CD14-positive monocyte (primary cell): Measurements from ENCODE around the gene CACUL1. TPM values are rescaled to one million over a fixed set of nuclear protein-coding genes. Genes with fewer than 3 reads are reported as not detected.

Experiments
- DNase-seq, 3 donors: peaks; one replicate each; pipeline ENCODE4 v3.0.0-alpha.2; 2011 to 2022
- H2AFZ ChIP-seq: 2 replicates; pipeline ENCODE4 v1.6.0; 2012; ENCODE audit warnings: mild to moderate bottlenecking, low read depth, low read length, inconsistent platforms; ENCODE audit not compliant: insufficient read depth, poor library complexity, severe bottlenecking
- H3K27ac ChIP-seq, 2 donors: 1 replicate in 1 of 2; 2 replicates in 1 of 2; pipeline ENCODE4 v1.5.1; 2012 to 2013; ENCODE audit warnings: low read length in 2 of 2, control low read depth in 1 of 2, inconsistent platforms in 1 of 2, low read depth in 1 of 2, mild to moderate bottlenecking in 1 of 2
- H3K27me3 ChIP-seq, 2 donors: one replicate each; pipeline versions ENCODE4 v1.6.0 to v1.6.1; 2011 to 2013; ENCODE audit warnings: low read length in 2 of 2; ENCODE audit not compliant: control insufficient read depth in 2 of 2, insufficient read depth in 2 of 2
- H3K36me3 ChIP-seq, 2 donors: replicated peaks in 1 of 2; 1 replicate in 1 of 2; 2 replicates in 1 of 2; pipeline versions ENCODE4 v1.5.1 to v1.6.1; 2012 to 2013; ENCODE audit warnings: low read length in 2 of 2, control low read depth in 1 of 2, inconsistent platforms in 1 of 2, mild to moderate bottlenecking in 1 of 2; ENCODE audit not compliant: insufficient read depth in 2 of 2, control insufficient read depth in 1 of 2
- H3K4me1 ChIP-seq, 2 donors: 1 replicate in 1 of 2; 2 replicates in 1 of 2; pipeline versions ENCODE4 v1.5.1 to v1.6.1; 2012 to 2013; ENCODE audit warnings: low read length in 2 of 2, control low read depth in 1 of 2, inconsistent platforms in 1 of 2, mild to moderate bottlenecking in 1 of 2, moderate library complexity in 1 of 2; ENCODE audit not compliant: insufficient read depth in 2 of 2, control insufficient read depth in 1 of 2
- H3K4me2 ChIP-seq: replicated peaks from 2 replicates; pipeline ENCODE3; 2012; ENCODE audit warnings: low read length, moderate library complexity, mild to moderate bottlenecking; ENCODE audit not compliant: poor library complexity, severe bottlenecking; ENCODE audit errors: extremely low read depth
- H3K4me3 ChIP-seq, 3 experiments: fragments of 200-600 bp in 1 of 3; sonication (generic) in 1 of 3; replicated peaks in 1 of 3; 1 replicate in 2 of 3; 2 replicates in 1 of 3; pipeline ENCODE4 v1.5.1; 2011 to 2013; ENCODE audit warnings: low read length in 3 of 3, mild to moderate bottlenecking in 3 of 3, control low read depth in 2 of 3, low read depth in 2 of 3, inconsistent platforms in 1 of 3, moderate library complexity in 1 of 3
- H3K79me2 ChIP-seq: 2 replicates; pipeline ENCODE4 v1.6.0; 2012; ENCODE audit warnings: mild to moderate bottlenecking, control low read depth, inconsistent platforms, low read length, moderate library complexity; ENCODE audit not compliant: insufficient read depth
- H3K9ac ChIP-seq: 2 replicates; pipeline ENCODE4 v1.6.0; 2017; ENCODE audit warnings: low read length, mild to moderate bottlenecking; ENCODE audit not compliant: insufficient read depth, poor library complexity, severe bottlenecking
- H3K9me3 ChIP-seq, 2 donors: replicated peaks in 1 of 2; 1 replicate in 1 of 2; 2 replicates in 1 of 2; pipeline versions ENCODE4 v1.5.1 to v1.6.1; 2012 to 2013; ENCODE audit warnings: low read length in 2 of 2, control low read depth in 1 of 2; ENCODE audit not compliant: control insufficient read depth in 1 of 2, insufficient read depth in 1 of 2
- H4K20me1 ChIP-seq: 2 replicates; pipeline ENCODE4 v1.6.0; 2012; ENCODE audit warnings: mild to moderate bottlenecking, low read length, control low read depth, moderate library complexity; ENCODE audit not compliant: insufficient read depth
- H3K27ac Mint-ChIP-seq, 7 donors: one replicate each; pipeline ENCODE4 v1.8.0; 2020; ENCODE audit warnings: mild to moderate bottlenecking in 7 of 7, mixed read lengths in 7 of 7, moderate library complexity in 6 of 7, inconsistent platforms in 2 of 7
- H3K27me3 Mint-ChIP-seq, 3 donors: one replicate each; pipeline ENCODE4 v1.8.0; 2021 to 2022; ENCODE audit warnings: low read depth in 3 of 3, mild to moderate bottlenecking in 3 of 3, mixed read lengths in 3 of 3, moderate library complexity in 3 of 3, inconsistent platforms in 1 of 3
- H3K36me3 Mint-ChIP-seq, 2 donors: one replicate each; pipeline ENCODE4 v1.8.0; 2020; ENCODE audit warnings: mixed read lengths in 2 of 2, inconsistent platforms in 1 of 2, mild to moderate bottlenecking in 1 of 2
- H3K4me1 Mint-ChIP-seq: one replicate; pipeline ENCODE4 v1.8.0; 2020; ENCODE audit warnings: mild to moderate bottlenecking, mixed read lengths
- H3K4me3 Mint-ChIP-seq, 2 donors: one replicate each; pipeline ENCODE4 v1.8.0; 2020; ENCODE audit warnings: mild to moderate bottlenecking in 2 of 2, mixed read lengths in 2 of 2, moderate library complexity in 1 of 2
- H3K9me3 Mint-ChIP-seq, 7 donors: one replicate each; pipeline ENCODE4 v1.8.0; 2020 to 2022; ENCODE audit warnings: mixed read lengths in 7 of 7, mild to moderate bottlenecking in 6 of 7, moderate library complexity in 6 of 7, inconsistent platforms in 2 of 7
- WGBS: methylation state at CpG from one replicate; pipeline ENCODE4 v1.1.5; 2013; ENCODE audit warnings: missing lambda C conversion rate; ENCODE audit not compliant: insufficient coverage; 5-methylcytosine and 5-hydroxymethylcytosine counted together
- intact Hi-C, 2 donors: fragments of 100-400 bp; cut with micrococcal nuclease; formaldehyde crosslinking; loops; one replicate each; pipeline versions ENCODE4 v1.15.0 to v1.15.1; 2023
- polyA plus RNA-seq, 3 donors: library from polyadenylated mRNA; depleted of rRNA in 1 of 3; unstranded in 2 of 3; stranded (reverse) in 1 of 3; fragments of 300-500 nt in 2 of 3; fragments of >200 nt in 1 of 3; fragmentation: Illumina TruSeq in 2 of 3; gene quantifications; 1 replicate in 2 of 3; 2 replicates in 1 of 3; pipeline ENCODE4 v1.2.3, GENCODE V29; 2012 to 2021
- TF ChIP-seq, protein P1 (sequence below): fragments of 200-600 bp; IDR thresholded peaks from one replicate; pipeline ENCODE4 v1.8.0; 2022; ENCODE audit warnings: antibody characterized with exemption, mild to moderate bottlenecking

CACUL1 gene
- polyA plus RNA-seq, 3 donors: 18.1 to 50.8 (median 38.8) TPM

DNA sequence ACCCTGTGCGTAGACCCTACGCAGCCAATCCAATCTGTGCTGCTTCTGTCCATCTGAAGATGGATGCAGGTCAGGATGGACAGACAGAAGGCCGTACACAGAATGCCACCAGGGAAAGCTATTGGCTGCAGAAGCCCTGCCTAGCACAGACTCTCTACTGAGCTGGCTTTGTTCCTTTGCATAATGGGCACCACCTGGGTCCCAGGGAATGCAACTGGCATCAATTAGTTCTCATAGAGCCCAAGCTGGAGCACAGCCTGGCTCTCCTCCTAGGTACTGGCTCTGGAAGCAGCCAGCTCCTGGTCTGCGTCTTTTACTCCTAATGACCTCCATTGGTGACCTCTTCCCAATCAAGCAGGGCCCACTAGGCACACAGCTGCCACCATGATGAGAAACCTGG, 26.8 kb upstream of the CACUL1 start:
- H3K4me2 ChIP-seq: no peak overlapping the region
- no peak for DNase-seq

DNA sequence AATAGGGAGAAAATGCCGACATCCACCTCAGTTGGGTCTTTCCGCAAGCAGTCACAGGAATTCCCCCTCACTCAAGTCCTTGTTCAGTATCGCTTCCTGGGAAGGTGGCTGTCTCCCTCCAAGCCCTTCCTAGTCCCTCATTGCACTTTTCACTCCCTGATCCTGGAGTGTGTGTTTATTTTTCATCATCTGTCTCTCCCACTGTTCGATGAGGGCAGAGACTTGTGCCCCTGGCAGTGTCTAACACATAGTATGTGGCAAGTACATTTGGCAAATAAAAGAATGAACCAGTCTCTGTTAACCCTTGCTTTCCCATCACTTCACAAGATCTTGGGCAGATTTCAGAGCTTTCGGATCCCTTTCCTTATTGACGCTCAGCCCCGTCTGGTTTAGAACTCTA, 24.0 kb upstream of the CACUL1 start:
- Histone ChIP-seq H3K9ac (no peak overlapping the region), H3K36me3 (no peaks in the 10 kb centered on the region), H3K27ac (no peak overlapping the region), H3K79me2 (no peaks in the 10 kb centered on the region), H3K9me3 (peaks cover 8 to 17% of the 10 kb centered on the region in 2 donors), H3K4me1 (no peaks in the 10 kb centered on the region), H3K4me2 (no peak overlapping the region), H2AFZ (no peak overlapping the region), H3K27me3 (no peaks in the 10 kb centered on the region), H4K20me1 (no peaks in the 10 kb centered on the region), H3K4me3 (no peak overlapping the region)
- intact Hi-C loops: no loop called here
- DNase-seq: no peak
- Mint-ChIP-seq H3K27me3 (peaks cover 0 to 6% (median 2%) of the 10 kb centered on the region in 3 donors), H3K27ac (no peak overlapping the region), H3K4me3 (no peak overlapping the region), H3K36me3 (peaks cover 0 to 2% of the 10 kb centered on the region in 2 donors), H3K9me3 (peaks cover 15 to 42% (median 23%) of the 10 kb centered on the region in 7 donors), H3K4me1 (peaks cover 10% of the 10 kb centered on the region)
- 100% methylated on average over 1 of the region's 7 CpGs for WGBS
- TF ChIP-seq, protein P1, sequence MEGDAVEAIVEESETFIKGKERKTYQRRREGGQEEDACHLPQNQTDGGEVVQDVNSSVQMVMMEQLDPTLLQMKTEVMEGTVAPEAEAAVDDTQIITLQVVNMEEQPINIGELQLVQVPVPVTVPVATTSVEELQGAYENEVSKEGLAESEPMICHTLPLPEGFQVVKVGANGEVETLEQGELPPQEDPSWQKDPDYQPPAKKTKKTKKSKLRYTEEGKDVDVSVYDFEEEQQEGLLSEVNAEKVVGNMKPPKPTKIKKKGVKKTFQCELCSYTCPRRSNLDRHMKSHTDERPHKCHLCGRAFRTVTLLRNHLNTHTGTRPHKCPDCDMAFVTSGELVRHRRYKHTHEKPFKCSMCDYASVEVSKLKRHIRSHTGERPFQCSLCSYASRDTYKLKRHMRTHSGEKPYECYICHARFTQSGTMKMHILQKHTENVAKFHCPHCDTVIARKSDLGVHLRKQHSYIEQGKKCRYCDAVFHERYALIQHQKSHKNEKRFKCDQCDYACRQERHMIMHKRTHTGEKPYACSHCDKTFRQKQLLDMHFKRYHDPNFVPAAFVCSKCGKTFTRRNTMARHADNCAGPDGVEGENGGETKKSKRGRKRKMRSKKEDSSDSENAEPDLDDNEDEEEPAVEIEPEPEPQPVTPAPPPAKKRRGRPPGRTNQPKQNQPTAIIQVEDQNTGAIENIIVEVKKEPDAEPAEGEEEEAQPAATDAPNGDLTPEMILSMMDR: no peak

More for the DNA sequence above, 26.8 kb upstream of the CACUL1 start:
- Histone ChIP-seq H2AFZ (no peak overlapping the region), H3K9me3 (peaks cover 8 to 16% of the 10 kb centered on the region in 2 donors), H3K9ac (no peak overlapping the region), H4K20me1 (no peaks in the 10 kb centered on the region), H3K4me1 (no peaks in the 10 kb centered on the region), H3K79me2 (no peaks in the 10 kb centered on the region), H3K27ac (no peak overlapping the region), H3K4me3 (no peak overlapping the region), H3K27me3 (no peaks in the 10 kb centered on the region), H3K36me3 (no peaks in the 10 kb centered on the region)
- 93% methylated on average over 4 of the region's 4 CpGs for WGBS
- Mint-ChIP-seq H3K36me3 (peaks cover 0 to 2% of the 10 kb centered on the region in 2 donors), H3K4me3 (no peak overlapping the region), H3K9me3 (peaks cover 11 to 28% (median 19%) of the 10 kb centered on the region in 7 donors), H3K27me3 (peaks cover 0 to 9% (median 2%) of the 10 kb centered on the region in 3 donors), H3K27ac (no peak overlapping the region), H3K4me1 (peaks cover 8% of the 10 kb centered on the region)
- TF ChIP-seq, protein P1: no peak
- intact Hi-C loops: no loop called here
